NCI-H2171 treated with DMSO at 0.1 percent for 48 hours (cell line): ENCODE measurements around the gene HPCAL1.
"Not testable (repeated sequence)": the region's sequence is repeated elsewhere in the genome, so short reads cannot be mapped to it uniquely, and the experiment has no call there.

ENCODE experiments used
- DNase-seq: peaks from one replicate; lab custom pipeline; 2025; lab: John Stamatoyannopoulos, UW

HPCAL1 gene

GRCh38 chr2:10302479-10303180 lies at the start of gene HPCAL1:
TSS of gene HPCAL1 (plus strand) at chr2:10302904. CDS start at chr2:10419758, 116,854 bp downstream.
- DNase-seq, result peak; percentile 72

GRCh38 chr2:10253596-10254372 lies 48.9 kb upstream of the HPCAL1 start:
- no peak for DNase-seq

- peak; percentile 35 for DNase-seq
These were observed 48.1 kb upstream of the HPCAL1 start for GRCh38 chr2:10254373-10255188.

GRCh38 chr2:10255189-10256030 lies 47.3 kb upstream of the HPCAL1 start:
- DNase-seq, result no peak

GRCh38 chr2:10256031-10256514 lies 46.6 kb upstream of the HPCAL1 start:
- DNase-seq, result no peak

- no peak for DNase-seq
These were observed 46.1 kb upstream of the HPCAL1 start for GRCh38 chr2:10256515-10257031.

- no peak for DNase-seq
These were observed 45.7 kb upstream of the HPCAL1 start for GRCh38 chr2:10257036-10257435.

- DNase-seq, result no peak
These were observed 45.1 kb upstream of the HPCAL1 start for GRCh38 chr2:10257500-10258147.

GRCh38 chr2:10258326-10258725 lies 44.4 kb upstream of the HPCAL1 start:
- no peak for DNase-seq

GRCh38 chr2:10258726-10259125 lies 44.0 kb upstream of the HPCAL1 start:
- no peak for DNase-seq

GRCh38 chr2:10260130-10260529 lies 42.6 kb upstream of the HPCAL1 start:
- DNase-seq, result no peak

GRCh38 chr2:10263526-10263925 lies 39.2 kb upstream of the HPCAL1 start:
- DNase-seq, result not testable (repeated sequence)

GRCh38 chr2:10264506-10265328 lies 38.0 kb upstream of the HPCAL1 start:
- DNase-seq, result no peak

- DNase-seq, result no peak
These were observed 37.2 kb upstream of the HPCAL1 start for GRCh38 chr2:10265329-10266132.

- DNase-seq, result no peak
These were observed 36.5 kb upstream of the HPCAL1 start for GRCh38 chr2:10266133-10266620.

GRCh38 chr2:10267036-10267435 lies 35.7 kb upstream of the HPCAL1 start:
- DNase-seq, result no peak

- DNase-seq, result peak; percentile 98
These were observed 34.9 kb upstream of the HPCAL1 start for GRCh38 chr2:10267551-10268465.

- no peak for DNase-seq
These were observed 33.4 kb upstream of the HPCAL1 start for GRCh38 chr2:10269291-10269690.
